ENCODE measurements around the gene PRR16.
"Not testable (repeated sequence)": the region's sequence is repeated elsewhere in the genome, so short reads cannot be mapped to it uniquely, and the experiment has no call there.

The PRR16 gene

DNA sequence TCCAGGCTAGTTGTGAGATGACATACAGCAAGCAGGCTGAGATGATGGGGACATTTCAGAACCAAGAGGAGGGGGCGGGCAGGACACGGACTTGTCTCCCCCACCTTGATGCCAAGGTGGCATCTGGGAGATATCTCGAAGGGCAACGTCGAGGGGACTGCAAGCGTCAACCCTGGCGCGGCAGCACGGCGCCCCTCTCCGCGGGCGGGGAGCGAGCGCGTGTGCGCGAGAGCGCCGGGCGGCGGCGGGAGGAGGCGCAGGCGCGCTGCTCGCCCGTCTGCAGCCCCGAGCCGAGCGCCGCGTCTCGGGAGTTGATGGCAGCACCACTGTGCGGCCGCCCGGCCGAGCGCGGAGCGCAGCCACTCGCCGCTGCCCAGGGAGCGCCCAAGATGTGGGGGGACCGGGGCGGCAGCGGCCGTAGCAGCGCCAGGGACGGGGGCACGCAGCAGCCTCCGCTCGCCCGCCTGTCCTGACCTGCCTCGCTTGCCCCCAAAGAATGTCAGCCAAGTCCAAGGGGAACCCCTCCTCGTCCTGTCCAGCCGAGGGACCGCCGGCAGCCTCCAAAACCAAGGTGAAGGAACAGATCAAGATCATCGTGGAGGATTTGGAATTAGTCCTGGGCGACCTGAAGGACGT, at the start of gene PRR16:
Gene PRR16, plus strand, starts transcription at position 310 of the 636 bp plus-strand sequence.
- H3K9ac ChIP-seq, result no peak within 1 kb of the TSS
- TF ChIP-seq, protein P1, sequence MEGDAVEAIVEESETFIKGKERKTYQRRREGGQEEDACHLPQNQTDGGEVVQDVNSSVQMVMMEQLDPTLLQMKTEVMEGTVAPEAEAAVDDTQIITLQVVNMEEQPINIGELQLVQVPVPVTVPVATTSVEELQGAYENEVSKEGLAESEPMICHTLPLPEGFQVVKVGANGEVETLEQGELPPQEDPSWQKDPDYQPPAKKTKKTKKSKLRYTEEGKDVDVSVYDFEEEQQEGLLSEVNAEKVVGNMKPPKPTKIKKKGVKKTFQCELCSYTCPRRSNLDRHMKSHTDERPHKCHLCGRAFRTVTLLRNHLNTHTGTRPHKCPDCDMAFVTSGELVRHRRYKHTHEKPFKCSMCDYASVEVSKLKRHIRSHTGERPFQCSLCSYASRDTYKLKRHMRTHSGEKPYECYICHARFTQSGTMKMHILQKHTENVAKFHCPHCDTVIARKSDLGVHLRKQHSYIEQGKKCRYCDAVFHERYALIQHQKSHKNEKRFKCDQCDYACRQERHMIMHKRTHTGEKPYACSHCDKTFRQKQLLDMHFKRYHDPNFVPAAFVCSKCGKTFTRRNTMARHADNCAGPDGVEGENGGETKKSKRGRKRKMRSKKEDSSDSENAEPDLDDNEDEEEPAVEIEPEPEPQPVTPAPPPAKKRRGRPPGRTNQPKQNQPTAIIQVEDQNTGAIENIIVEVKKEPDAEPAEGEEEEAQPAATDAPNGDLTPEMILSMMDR (IDR thresholded peaks at IDR 0.05), result no peak
- no peak within 1 kb of the TSS for H3K27ac ChIP-seq
- no peaks in the 10 kb centered on the region for H3K79me2 ChIP-seq
- peak within 1 kb of the TSS; percentile 51 for H3K4me3 ChIP-seq (ENCODE audit: low read depth, low read length)
- H3K27me3 ChIP-seq (ENCODE audit: control insufficient read depth, insufficient read depth, low read length), result no peaks in the 10 kb centered on the region
- H2AFZ ChIP-seq, result peak within 1 kb of the TSS; percentile 21
- peak within 1 kb of the TSS; percentile 86 for H3K4me2 ChIP-seq (ENCODE audit: low read length)
- H3K36me3 ChIP-seq (ENCODE audit: control insufficient read depth, insufficient read depth, low read length), result no peaks in the 10 kb centered on the region
- H3K4me1 ChIP-seq, result no peaks in the 10 kb centered on the region
- no peaks in the 10 kb centered on the region for H3K9me3 ChIP-seq (ENCODE audit: control insufficient read depth, low read length)

DNA sequence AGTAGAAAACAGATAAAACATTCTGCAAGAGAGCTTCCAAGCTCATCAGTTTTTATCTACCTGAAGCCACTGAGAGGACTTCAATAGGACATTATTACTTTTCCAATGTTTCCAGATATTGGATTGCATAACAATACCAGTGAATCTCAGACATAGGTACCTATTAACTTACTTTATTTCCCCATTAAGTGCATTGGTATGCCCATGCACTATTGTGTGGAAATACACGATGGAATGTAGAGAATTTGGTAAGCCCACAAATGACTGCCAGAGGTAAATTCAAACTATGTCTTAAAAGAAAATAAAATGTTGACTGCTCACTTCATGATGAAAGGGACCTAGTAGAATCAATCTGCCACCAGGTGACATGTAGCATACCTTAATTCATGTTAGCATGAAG, 48.1 kb upstream of the PRR16 start:
- Histone ChIP-seq H3K36me3 (ENCODE audit: control insufficient read depth, insufficient read depth, low read length) (no peaks in the 10 kb centered on the region), H3K27me3 (ENCODE audit: control insufficient read depth, insufficient read depth, low read length) (no peaks in the 10 kb centered on the region), H3K4me2 (ENCODE audit: low read length) (no peak overlapping the region), H3K79me2 (no peaks in the 10 kb centered on the region), H3K27ac (no peak overlapping the region), H3K9me3 (ENCODE audit: control insufficient read depth, low read length) (no peaks in the 10 kb centered on the region), H3K9ac (no peak overlapping the region), H3K4me3 (ENCODE audit: low read depth, low read length) (no peak overlapping the region), H2AFZ (no peak overlapping the region), H3K4me1 (no peaks in the 10 kb centered on the region)
- TF ChIP-seq, protein P1 (IDR thresholded peaks at IDR 0.05), result no peak

DNA sequence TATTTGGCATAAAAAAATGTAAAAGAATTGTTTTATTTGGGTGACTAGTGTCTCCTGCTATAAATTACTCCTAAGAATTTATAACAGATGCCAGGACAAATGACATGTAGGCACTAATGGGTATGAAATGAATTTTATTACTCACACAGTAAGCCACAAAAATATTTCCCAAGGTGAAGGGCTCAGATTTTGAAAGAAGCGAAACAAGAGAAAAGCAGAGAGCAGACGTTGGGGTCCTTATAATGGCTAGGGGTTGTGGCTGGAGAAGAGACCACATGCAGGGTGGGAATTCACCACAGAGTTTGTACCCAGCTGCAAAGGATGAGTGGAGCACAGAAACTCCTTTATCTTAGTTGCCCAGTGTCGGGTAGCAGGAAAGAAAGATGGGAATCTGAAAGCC, 45.0 kb upstream of the PRR16 start:
- Histone ChIP-seq H3K4me2 (ENCODE audit: low read length) (no peak overlapping the region), H2AFZ (no peak overlapping the region), H3K36me3 (ENCODE audit: control insufficient read depth, insufficient read depth, low read length) (no peaks in the 10 kb centered on the region), H3K4me3 (ENCODE audit: low read depth, low read length) (no peak overlapping the region), H3K27me3 (ENCODE audit: control insufficient read depth, insufficient read depth, low read length) (no peaks in the 10 kb centered on the region), H3K9me3 (ENCODE audit: control insufficient read depth, low read length) (no peaks in the 10 kb centered on the region), H3K79me2 (no peaks in the 10 kb centered on the region), H3K9ac (no peak overlapping the region), H3K27ac (no peak overlapping the region), H3K4me1 (no peaks in the 10 kb centered on the region)
- TF ChIP-seq, protein P1 (IDR thresholded peaks at IDR 0.05), result no peak

DNA sequence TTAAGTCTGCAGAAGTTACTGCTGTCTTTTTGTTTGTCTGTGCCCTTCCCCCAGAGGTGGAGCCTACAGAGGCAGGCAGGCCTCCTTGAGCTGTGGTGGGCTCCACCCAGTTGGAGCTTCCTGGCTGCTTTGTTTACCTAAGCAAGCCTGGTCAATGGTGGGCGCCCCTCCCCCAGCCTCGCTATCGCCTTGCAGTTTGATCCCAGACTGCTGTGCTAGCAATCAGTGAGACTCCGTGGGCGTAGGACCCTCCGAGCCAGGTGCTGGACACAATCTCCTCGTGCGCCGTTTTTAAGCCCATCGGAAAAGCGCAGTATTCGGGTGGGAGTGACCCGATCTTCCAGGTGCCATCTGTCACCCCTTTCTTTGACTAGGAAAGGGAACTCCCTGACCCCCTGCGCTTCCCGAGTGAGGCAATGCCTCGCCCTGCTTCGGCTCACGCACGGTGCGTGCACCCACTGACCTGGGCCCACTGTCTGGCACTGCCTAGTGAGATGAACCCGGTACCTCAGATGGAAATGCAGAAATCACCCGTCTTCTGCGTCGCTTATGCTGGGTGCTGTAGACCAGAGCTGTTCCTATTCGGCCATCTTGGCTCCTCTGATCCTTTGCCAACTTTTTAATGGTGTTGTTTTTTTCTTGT, 37.3 kb upstream of the PRR16 start:
- not testable (repeated sequence) for H2AFZ ChIP-seq; H3K36me3 ChIP-seq (ENCODE audit: control insufficient read depth, insufficient read depth, low read length); H3K4me1 ChIP-seq; H3K4me2 ChIP-seq (ENCODE audit: low read length); H3K9me3 ChIP-seq (ENCODE audit: control insufficient read depth, low read length); H3K79me2 ChIP-seq; H3K27me3 ChIP-seq (ENCODE audit: control insufficient read depth, insufficient read depth, low read length); H3K4me3 ChIP-seq (ENCODE audit: low read depth, low read length); H3K9ac ChIP-seq; H3K27ac ChIP-seq

DNA sequence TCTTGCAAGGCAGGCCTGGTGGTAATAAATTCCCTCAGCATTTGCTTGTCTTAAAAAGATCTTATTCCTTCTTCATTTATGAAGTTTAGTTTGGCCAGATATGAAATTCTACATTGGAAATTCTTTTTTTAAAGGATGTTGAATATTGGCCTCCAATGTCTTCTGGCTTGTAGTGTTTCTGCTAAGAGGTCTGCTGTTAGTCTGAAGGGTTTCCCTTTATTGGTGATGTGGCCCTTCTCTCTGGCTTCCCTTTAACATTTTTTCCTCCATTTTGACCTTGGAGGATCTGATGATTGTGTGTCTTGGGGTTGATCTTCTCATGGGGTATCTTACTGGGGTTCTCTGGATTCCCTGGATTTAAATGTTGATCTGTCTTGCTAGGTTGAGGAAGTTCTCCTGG, 33.5 kb upstream of the PRR16 start:
- TF ChIP-seq, protein P1 (IDR thresholded peaks at IDR 0.05), result no peak
- Histone ChIP-seq H3K36me3 (ENCODE audit: control insufficient read depth, insufficient read depth, low read length) (no peaks in the 10 kb centered on the region), H3K4me3 (ENCODE audit: low read depth, low read length) (no peak overlapping the region), H3K4me1 (no peaks in the 10 kb centered on the region), H2AFZ (no peak overlapping the region), H3K27me3 (ENCODE audit: control insufficient read depth, insufficient read depth, low read length) (no peaks in the 10 kb centered on the region), H3K27ac (no peak overlapping the region), H3K79me2 (no peaks in the 10 kb centered on the region), H3K9me3 (ENCODE audit: control insufficient read depth, low read length) (no peaks in the 10 kb centered on the region), H3K4me2 (ENCODE audit: low read length) (no peak overlapping the region), H3K9ac (no peak overlapping the region)

Measured in parathyroid adenoma (tissue), 2 donors.